Mammary epithelial cell (primary cell): ENCODE data around the gene PAQR5.

Experiments used
- CTCF ChIP-seq, 2 donors: IDR thresholded peaks in 1 of 2; conservative IDR thresholded peaks in 1 of 2; 2 replicates each; pipeline ENCODE4 v1.5.1; 2011 to 2012; ENCODE audit warnings: inconsistent platforms in 2 of 2, low read length in 2 of 2, mild to moderate bottlenecking in 2 of 2, control low read depth in 1 of 2, low read depth in 1 of 2; ENCODE audit not compliant: insufficient read depth in 1 of 2; ENCODE audit errors: extremely low read depth in 1 of 2
- EZH2 ChIP-seq: IDR thresholded peaks from 2 replicates; pipeline ENCODE4 v1.6.1; 2012; ENCODE audit warnings: low read length, inconsistent platforms, borderline replicate concordance

DNA sequence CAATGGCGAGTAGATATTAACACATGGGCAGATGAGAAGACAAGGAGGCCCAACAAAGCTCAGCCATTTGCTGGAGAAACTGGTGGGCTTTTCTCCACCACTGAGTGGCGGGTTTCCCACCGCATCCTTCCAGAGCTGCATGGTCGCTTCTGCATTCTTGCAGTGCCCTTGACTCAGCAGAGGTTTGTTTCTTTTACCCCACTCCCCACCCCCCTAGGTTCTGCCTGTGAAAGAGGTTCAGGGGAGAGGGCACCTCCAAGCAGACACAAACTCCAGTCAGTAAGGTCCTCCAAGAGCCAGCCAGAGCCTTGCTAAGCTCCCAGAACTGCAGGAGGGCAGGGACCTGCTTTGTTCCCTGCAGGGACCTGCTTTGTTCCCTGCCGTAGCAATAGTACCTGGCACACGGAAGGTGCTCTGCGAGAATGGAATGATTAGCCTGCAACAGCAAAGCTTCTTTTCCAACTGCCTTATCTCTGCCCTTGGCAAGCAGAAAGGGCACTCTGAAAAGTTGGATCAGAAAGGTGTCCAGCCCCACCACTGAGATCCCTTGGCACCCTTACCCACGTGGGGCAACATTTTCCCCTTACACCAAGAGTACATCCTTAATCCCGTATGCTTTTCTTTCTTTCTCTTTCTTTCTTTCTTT, 1.4 kb downstream of the PAQR5 start:
- TF ChIP-seq CTCF (conservative IDR thresholded peaks at IDR 0.05 in 1 of 2, IDR thresholded peaks at IDR 0.05 in 1 of 2; ENCODE audit: extremely low read depth in 1 of 2, insufficient read depth in 1 of 2, low read depth in 1 of 2, low read length in 2 of 2) (no peak), EZH2 (no peak)
